ENCODE measurements around the gene TEX14. TPM values are rescaled to one million over a fixed set of nuclear protein-coding genes. Genes with fewer than 3 reads are reported as not detected.

The TEX14 gene
- total and polyA plus RNA-seq, 10 of the 15 experiments (the other 5 are each of a cell fraction or from before 2014, with no cell fraction given), result 0.15 to 1.3 (median 0.66) TPM

DNA sequence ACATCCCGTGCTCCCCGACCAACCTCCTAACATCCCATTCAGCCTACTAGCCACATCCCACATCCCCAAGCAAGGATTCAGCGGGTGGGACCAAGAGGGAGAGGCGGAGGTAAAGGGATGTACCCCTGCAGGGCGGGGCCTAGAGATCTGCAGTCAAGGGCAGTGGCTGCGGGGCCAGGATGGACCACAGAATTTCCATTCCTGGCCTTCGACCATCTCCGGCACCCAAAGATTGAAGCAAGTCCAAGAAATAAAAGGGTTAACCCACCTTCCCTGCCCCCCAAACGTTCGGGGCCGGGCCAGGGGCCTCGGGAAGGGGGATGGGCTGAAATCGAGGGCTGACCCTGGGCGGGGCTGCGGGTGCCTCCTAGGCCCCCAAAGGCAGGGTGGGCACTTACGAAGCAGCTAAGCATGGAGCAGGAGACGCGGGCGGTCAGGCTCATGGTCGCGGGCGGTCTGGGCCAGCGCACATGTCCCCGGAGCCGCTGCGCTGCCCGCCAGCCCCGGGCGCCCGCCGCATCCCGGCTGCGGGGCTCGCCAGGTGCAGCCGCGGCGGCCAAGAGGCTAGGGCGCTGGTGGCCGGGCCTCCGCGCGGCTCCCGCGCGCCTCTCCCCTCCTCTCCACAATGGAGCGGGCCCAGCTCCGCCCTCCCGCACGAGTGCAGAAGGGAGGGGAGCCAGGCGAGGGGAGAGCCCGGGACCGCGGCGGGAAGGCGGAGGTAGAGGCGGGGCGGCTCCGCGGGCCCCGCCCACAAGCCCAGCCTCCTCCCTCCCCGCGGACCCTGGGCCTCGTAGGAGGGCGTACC lies 177.7 kb downstream of the TEX14 start, which contains the start of gene MTMR4:
Gene MTMR4, minus strand, starts transcription at position 674 of the 805 bp plus-strand sequence. Its CDS starts 231 bp downstream, at position 443.
- intact Hi-C loops (cut with micrococcal nuclease; ENCODE audit: unreplicated experiment), result no loop called here
- in situ Hi-C loops (cut with MboI), result no loop called here
- ChIA-PET POLR2A (interaction anchor here (0.5 to 1.4 kb wide), 7 partner anchors 9 to 197 kb away, joined by 3 to 9 read pairs (median 3); no protein-coding TSS in a partner anchor), RAD21 (ENCODE audit: unreplicated experiment) (interaction anchor here (0.8 to 1.2 kb wide), 3 partner anchors 9 to 197 kb away, joined by 3 to 4 read pairs (median 4); no protein-coding TSS in a partner anchor), CTCF (interaction anchor here (1.2 to 2.2 kb wide), 4 partner anchors 9 to 197 kb away, joined by 3 to 15 read pairs (median 6); no protein-coding TSS in a partner anchor), SMC1A (ENCODE audit: uncharacterized antibody, unreplicated experiment) (interaction anchor here (0.8 to 4.2 kb wide), 6 partner anchors 11 to 197 kb away, joined by 3 to 22 read pairs (median 4); no protein-coding TSS in a partner anchor)
- H3K79me2 ChIP-seq (ENCODE audit: control insufficient read depth, insufficient read depth, low read length), result peaks cover 46% of the 10 kb centered on the region
- FAIRE-seq (no peak), ATAC-seq (peak; percentile 41), DNase-seq (ENCODE audit: low read depth, low spot score) (no peak)
- 0 out of 2 replicates have a peak, but pooled peaks cover 2% of the 10 kb centered on the region for H4K20me1 ChIP-seq (ENCODE audit: control insufficient read depth, insufficient read depth)
- H3K9me3 ChIP-seq (replicated peaks; ENCODE audit: control insufficient read depth, insufficient read depth, low read length), result no peaks in the 10 kb centered on the region; the same call in 2 of the 3 replicates
- under 1% methylated on average over 60 of the region's 64 CpGs for WGBS (ENCODE audit: insufficient coverage, insufficient replicate concordance, low lambda C conversion rate, missing lambda C conversion rate)
- H2AFZ ChIP-seq (ENCODE audit: control insufficient read depth, low read depth, low read length), result peak within 1 kb of the TSS; percentile 46
- BruUV-seq (replicated peaks), result no TSS peak
- H3K27me3 ChIP-seq (replicated peaks in 1 of 2; ENCODE audit: control insufficient read depth in 2 of 2, insufficient read depth in 2 of 2, low read length in 1 of 2), result no peaks in the 10 kb centered on the region
- H3K4me2 ChIP-seq (ENCODE audit: control insufficient read depth, insufficient read depth), result peak within 1 kb of the TSS; percentile 75
- peak within 1 kb of the TSS; percentile 79 for H3K9ac ChIP-seq (ENCODE audit: control insufficient read depth, insufficient read depth, low read length)
- H3K36me3 ChIP-seq (ENCODE audit: control insufficient read depth in 2 of 2, insufficient read depth in 2 of 2, low read length in 1 of 2), result peaks cover 15 to 17% of the 10 kb centered on the region in 2 experiments; a peak in 3 of 4 replicates
- H3K27ac ChIP-seq (ENCODE audit: control insufficient read depth, insufficient read depth), result peak within 1 kb of the TSS; percentile 76
- peak within 1 kb of the TSS; percentile 98 for H3K4me3 ChIP-seq
- H3K4me1 ChIP-seq (ENCODE audit: control insufficient read depth, insufficient read depth, low read length), result peaks cover 28% of the 10 kb centered on the region
- TF ChIP-seq SMARCA5 (IDR thresholded peaks at IDR 0.05), result 0 out of 2 replicates have a peak, but pooled peaks have one; percentile 61
- TF ChIP-seq STAT3 (IDR thresholded peaks at IDR 0.05; ENCODE audit: low read depth, low read length), result no peak
- TF ChIP-seq MXI1 (IDR thresholded peaks at IDR 0.05; ENCODE audit: low read depth, low read length), result 0 out of 2 replicates have a peak, but pooled peaks have one; percentile 31
- peak; percentile 69 for TF ChIP-seq POLR2A (IDR thresholded peaks at IDR 0.05; ENCODE audit: low read depth, low read length)
- TF ChIP-seq, protein P1, sequence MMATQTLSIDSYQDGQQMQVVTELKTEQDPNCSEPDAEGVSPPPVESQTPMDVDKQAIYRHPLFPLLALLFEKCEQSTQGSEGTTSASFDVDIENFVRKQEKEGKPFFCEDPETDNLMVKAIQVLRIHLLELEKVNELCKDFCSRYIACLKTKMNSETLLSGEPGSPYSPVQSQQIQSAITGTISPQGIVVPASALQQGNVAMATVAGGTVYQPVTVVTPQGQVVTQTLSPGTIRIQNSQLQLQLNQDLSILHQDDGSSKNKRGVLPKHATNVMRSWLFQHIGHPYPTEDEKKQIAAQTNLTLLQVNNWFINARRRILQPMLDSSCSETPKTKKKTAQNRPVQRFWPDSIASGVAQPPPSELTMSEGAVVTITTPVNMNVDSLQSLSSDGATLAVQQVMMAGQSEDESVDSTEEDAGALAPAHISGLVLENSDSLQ (IDR thresholded peaks at IDR 0.05), result no peak
- 0 out of 2 replicates have a peak, but pooled peaks have one; percentile 58 for TF ChIP-seq RB1 (IDR thresholded peaks at IDR 0.05; ENCODE audit: borderline replicate concordance)
- TF ChIP-seq, protein P2, sequence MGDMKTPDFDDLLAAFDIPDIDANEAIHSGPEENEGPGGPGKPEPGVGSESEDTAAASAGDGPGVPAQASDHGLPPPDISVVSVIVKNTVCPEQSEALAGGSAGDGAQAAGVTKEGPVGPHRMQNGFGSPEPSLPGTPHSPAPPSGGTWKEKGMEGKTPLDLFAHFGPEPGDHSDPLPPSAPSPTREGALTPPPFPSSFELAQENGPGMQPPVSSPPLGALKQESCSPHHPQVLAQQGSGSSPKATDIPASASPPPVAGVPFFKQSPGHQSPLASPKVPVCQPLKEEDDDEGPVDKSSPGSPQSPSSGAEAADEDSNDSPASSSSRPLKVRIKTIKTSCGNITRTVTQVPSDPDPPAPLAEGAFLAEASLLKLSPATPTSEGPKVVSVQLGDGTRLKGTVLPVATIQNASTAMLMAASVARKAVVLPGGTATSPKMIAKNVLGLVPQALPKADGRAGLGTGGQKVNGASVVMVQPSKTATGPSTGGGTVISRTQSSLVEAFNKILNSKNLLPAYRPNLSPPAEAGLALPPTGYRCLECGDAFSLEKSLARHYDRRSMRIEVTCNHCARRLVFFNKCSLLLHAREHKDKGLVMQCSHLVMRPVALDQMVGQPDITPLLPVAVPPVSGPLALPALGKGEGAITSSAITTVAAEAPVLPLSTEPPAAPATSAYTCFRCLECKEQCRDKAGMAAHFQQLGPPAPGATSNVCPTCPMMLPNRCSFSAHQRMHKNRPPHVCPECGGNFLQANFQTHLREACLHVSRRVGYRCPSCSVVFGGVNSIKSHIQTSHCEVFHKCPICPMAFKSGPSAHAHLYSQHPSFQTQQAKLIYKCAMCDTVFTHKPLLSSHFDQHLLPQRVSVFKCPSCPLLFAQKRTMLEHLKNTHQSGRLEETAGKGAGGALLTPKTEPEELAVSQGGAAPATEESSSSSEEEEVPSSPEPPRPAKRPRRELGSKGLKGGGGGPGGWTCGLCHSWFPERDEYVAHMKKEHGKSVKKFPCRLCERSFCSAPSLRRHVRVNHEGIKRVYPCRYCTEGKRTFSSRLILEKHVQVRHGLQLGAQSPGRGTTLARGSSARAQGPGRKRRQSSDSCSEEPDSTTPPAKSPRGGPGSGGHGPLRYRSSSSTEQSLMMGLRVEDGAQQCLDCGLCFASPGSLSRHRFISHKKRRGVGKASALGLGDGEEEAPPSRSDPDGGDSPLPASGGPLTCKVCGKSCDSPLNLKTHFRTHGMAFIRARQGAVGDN (IDR thresholded peaks at IDR 0.05), result peak; percentile 54
- no peak for TF ChIP-seq CBX3 (IDR thresholded peaks at IDR 0.05; ENCODE audit: borderline replicate concordance, low read depth)
- TF ChIP-seq, protein P3, sequence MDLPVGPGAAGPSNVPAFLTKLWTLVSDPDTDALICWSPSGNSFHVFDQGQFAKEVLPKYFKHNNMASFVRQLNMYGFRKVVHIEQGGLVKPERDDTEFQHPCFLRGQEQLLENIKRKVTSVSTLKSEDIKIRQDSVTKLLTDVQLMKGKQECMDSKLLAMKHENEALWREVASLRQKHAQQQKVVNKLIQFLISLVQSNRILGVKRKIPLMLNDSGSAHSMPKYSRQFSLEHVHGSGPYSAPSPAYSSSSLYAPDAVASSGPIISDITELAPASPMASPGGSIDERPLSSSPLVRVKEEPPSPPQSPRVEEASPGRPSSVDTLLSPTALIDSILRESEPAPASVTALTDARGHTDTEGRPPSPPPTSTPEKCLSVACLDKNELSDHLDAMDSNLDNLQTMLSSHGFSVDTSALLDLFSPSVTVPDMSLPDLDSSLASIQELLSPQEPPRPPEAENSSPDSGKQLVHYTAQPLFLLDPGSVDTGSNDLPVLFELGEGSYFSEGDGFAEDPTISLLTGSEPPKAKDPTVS (IDR thresholded peaks at IDR 0.05; ENCODE audit: low read depth, low read length), result no peak
- TF ChIP-seq RUNX3 (IDR thresholded peaks at IDR 0.05; ENCODE audit: low read length), result no peak
- no peak for TF ChIP-seq TBL1XR1 (IDR thresholded peaks at IDR 0.05; ENCODE audit: low read depth, low read length)
- peak; percentile 32; the same call in 1 of the 2 replicates for TF ChIP-seq YY1 (IDR thresholded peaks at IDR 0.05; ENCODE audit: low read depth, low read length)
- TF ChIP-seq, protein P4, sequence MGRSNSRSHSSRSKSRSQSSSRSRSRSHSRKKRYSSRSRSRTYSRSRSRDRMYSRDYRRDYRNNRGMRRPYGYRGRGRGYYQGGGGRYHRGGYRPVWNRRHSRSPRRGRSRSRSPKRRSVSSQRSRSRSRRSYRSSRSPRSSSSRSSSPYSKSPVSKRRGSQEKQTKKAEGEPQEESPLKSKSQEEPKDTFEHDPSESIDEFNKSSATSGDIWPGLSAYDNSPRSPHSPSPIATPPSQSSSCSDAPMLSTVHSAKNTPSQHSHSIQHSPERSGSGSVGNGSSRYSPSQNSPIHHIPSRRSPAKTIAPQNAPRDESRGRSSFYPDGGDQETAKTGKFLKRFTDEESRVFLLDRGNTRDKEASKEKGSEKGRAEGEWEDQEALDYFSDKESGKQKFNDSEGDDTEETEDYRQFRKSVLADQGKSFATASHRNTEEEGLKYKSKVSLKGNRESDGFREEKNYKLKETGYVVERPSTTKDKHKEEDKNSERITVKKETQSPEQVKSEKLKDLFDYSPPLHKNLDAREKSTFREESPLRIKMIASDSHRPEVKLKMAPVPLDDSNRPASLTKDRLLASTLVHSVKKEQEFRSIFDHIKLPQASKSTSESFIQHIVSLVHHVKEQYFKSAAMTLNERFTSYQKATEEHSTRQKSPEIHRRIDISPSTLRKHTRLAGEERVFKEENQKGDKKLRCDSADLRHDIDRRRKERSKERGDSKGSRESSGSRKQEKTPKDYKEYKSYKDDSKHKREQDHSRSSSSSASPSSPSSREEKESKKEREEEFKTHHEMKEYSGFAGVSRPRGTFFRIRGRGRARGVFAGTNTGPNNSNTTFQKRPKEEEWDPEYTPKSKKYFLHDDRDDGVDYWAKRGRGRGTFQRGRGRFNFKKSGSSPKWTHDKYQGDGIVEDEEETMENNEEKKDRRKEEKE (IDR thresholded peaks at IDR 0.05), result peak; percentile 69; the same call in 1 of the 2 replicates

All from GM12878 (cell line).